Measurements from ENCODE around the gene MMS22L. TPM values are rescaled to one million over a fixed set of nuclear protein-coding genes. Genes with fewer than 3 reads are reported as not detected.
A peak's percentile ranks its signal among the peaks of the same experiment; 100 is the strongest.

The MMS22L gene
- total RNA-seq, 1 donor from 2014 or later = 17.9 TPM

GRCh38 chr6:97195117-97195516 lies 87.9 kb downstream of the MMS22L start:
- DNase-seq = no peak
- Mint-ChIP-seq H3K27me3 (no peaks in the 10 kb centered on the region), H3K36me3 (ENCODE audit: low read depth) (peaks cover 16% of the 10 kb centered on the region), H3K9me3 (no peaks in the 10 kb centered on the region), H3K4me1 (no peaks in the 10 kb centered on the region), H3K27ac (no peak overlapping the region), H3K4me3 (no peak overlapping the region)
- ATAC-seq (ENCODE audit: low read depth) = no peak
- ChIA-PET POLR2A (no interaction called here), CTCF (no interaction called here)
- no peak for TF ChIP-seq CTCF (IDR thresholded peaks at IDR 0.05)
- intact Hi-C loops (cut with micrococcal nuclease) = no loop called here

GRCh38 chr6:97189767-97190166 lies 93.2 kb downstream of the MMS22L start:
- Mint-ChIP-seq H3K4me1 (no peaks in the 10 kb centered on the region), H3K9me3 (no peaks in the 10 kb centered on the region), H3K27me3 (no peaks in the 10 kb centered on the region), H3K4me3 (no peak overlapping the region), H3K27ac (no peak overlapping the region), H3K36me3 (ENCODE audit: low read depth) (peaks cover 11% of the 10 kb centered on the region)
- DNase-seq (no peak), ATAC-seq (ENCODE audit: low read depth) (no peak)
- ChIA-PET CTCF (interaction anchor here (1.7 to 4.3 kb wide), 2 partner anchors 10 to 203 kb away, joined by 7 to 19 read pairs; no protein-coding TSS in a partner anchor), POLR2A (no interaction called here)
- TF ChIP-seq CTCF (IDR thresholded peaks at IDR 0.05) = no peak
- intact Hi-C loops (cut with micrococcal nuclease) = no loop called here

GRCh38 chr6:97187951-97188350 lies 95.1 kb downstream of the MMS22L start:
- Mint-ChIP-seq H3K4me3 (no peak overlapping the region), H3K27ac (no peak overlapping the region)

GRCh38 chr6:97186416-97186999 lies 96.5 kb downstream of the MMS22L start:
- Mint-ChIP-seq H3K9me3 (no peaks in the 10 kb centered on the region), H3K4me1 (no peaks in the 10 kb centered on the region), H3K36me3 (ENCODE audit: low read depth) (no peaks in the 10 kb centered on the region), H3K4me3 (no peak overlapping the region), H3K27ac (no peak overlapping the region), H3K27me3 (no peaks in the 10 kb centered on the region)
- peak; percentile 99 for TF ChIP-seq CTCF (IDR thresholded peaks at IDR 0.05)
- ATAC-seq (ENCODE audit: low read depth) (peak; percentile 71), DNase-seq (peak; percentile 15)
- CTCF ChIA-PET = interaction anchor here (0.7 to 4.8 kb wide), 5 partner anchors 10 to 1933 kb away, joined by 3 to 36 read pairs (median 6); no protein-coding TSS in a partner anchor
- intact Hi-C loops (cut with micrococcal nuclease) = loop anchor here (1.0 to 2.0 kb wide), 3 partner anchors 208 to 1659 kb away; no protein-coding TSS in a partner anchor
- POLR2A ChIA-PET = no interaction called here

More at GRCh38 chr6:97187951-97188350, 95.1 kb downstream of the MMS22L start:
- H3K4me1 Mint-ChIP-seq = no peaks in the 10 kb centered on the region
- CTCF ChIA-PET = interaction anchor here (1.0 to 4.3 kb wide), 2 partner anchors 12 to 1931 kb away, joined by 3 to 19 read pairs; no protein-coding TSS in a partner anchor
- no peaks in the 10 kb centered on the region for H3K27me3 Mint-ChIP-seq
- no peaks in the 10 kb centered on the region for H3K9me3 Mint-ChIP-seq
- no peaks in the 10 kb centered on the region for H3K36me3 Mint-ChIP-seq (ENCODE audit: low read depth)
- TF ChIP-seq CTCF (IDR thresholded peaks at IDR 0.05) = no peak
- POLR2A ChIA-PET = no interaction called here
- intact Hi-C loops (cut with micrococcal nuclease) = loop anchor here (2.0 kb wide), 1 partner anchor 309 kb away; no protein-coding TSS in a partner anchor
- ATAC-seq (ENCODE audit: low read depth) (no peak), DNase-seq (no peak)

GRCh38 chr6:97177905-97178304 lies 105.1 kb downstream of the MMS22L start:
- H3K4me1 Mint-ChIP-seq = no peaks in the 10 kb centered on the region
- TF ChIP-seq CTCF (IDR thresholded peaks at IDR 0.05) = no peak
- CTCF ChIA-PET = no interaction called here
- H3K9me3 Mint-ChIP-seq = no peaks in the 10 kb centered on the region
- H3K27me3 Mint-ChIP-seq = no peaks in the 10 kb centered on the region
- no peak overlapping the region for H3K4me3 Mint-ChIP-seq
- ATAC-seq (ENCODE audit: low read depth) (no peak), DNase-seq (no peak)
- intact Hi-C loops (cut with micrococcal nuclease) = no loop called here
- POLR2A ChIA-PET = no interaction called here
- H3K27ac Mint-ChIP-seq = no peak overlapping the region
- H3K36me3 Mint-ChIP-seq (ENCODE audit: low read depth) = peaks cover 17% of the 10 kb centered on the region
